ENCODE data around the gene ZFP36L1.

ZFP36L1 gene

GRCh38 chr14:68816183-68816942 is 23.5 kb upstream of the ZFP36L1 start:
- no peak for TF ChIP-seq EZH2phosphoT487 (IDR thresholded peaks at IDR 0.05; ENCODE audit: borderline replicate concordance, low read length)
- TF ChIP-seq CTCF (IDR thresholded peaks at IDR 0.05; ENCODE audit: low read depth, low read length, poor library complexity, severe bottlenecking): peak; percentile 94
- peak overlapping the region; percentile 98 for H3K4me2 ChIP-seq (ENCODE audit: low read length)
- peak overlapping the region; percentile 72 for H3K4me3 ChIP-seq (ENCODE audit: low read length)
- peaks cover 28% of the 10 kb centered on the region for H3K79me2 ChIP-seq (ENCODE audit: control insufficient read depth, low read length)
- peaks cover 89% of the 10 kb centered on the region for H3K4me1 ChIP-seq (ENCODE audit: control insufficient read depth, low read length)
- H3K9me3 ChIP-seq (ENCODE audit: control insufficient read depth, insufficient read depth, low read length): no peaks in the 10 kb centered on the region
- H3K27me3 ChIP-seq (ENCODE audit: control insufficient read depth, low read length): no peaks in the 10 kb centered on the region
- H3F3A ChIP-seq (ENCODE audit: control insufficient read depth, insufficient read depth): peaks cover 17% of the 10 kb centered on the region
- H3K9me2 ChIP-seq (replicated peaks; ENCODE audit: control insufficient read depth, low read length): no peaks in the 10 kb centered on the region
- no peaks in the 10 kb centered on the region for H4K20me1 ChIP-seq (ENCODE audit: control insufficient read depth, insufficient read depth, low read depth, low read length)
- peaks cover 10% of the 10 kb centered on the region; the same call in 1 of the 2 replicates for H3K36me3 ChIP-seq (ENCODE audit: control insufficient read depth, low read length)
- peak overlapping the region; percentile 99 for H3K27ac ChIP-seq (ENCODE audit: low read depth, low read length)

- TF ChIP-seq EZH2phosphoT487 (IDR thresholded peaks at IDR 0.05; ENCODE audit: borderline replicate concordance, low read length) (no peak), CTCF (IDR thresholded peaks at IDR 0.05; ENCODE audit: low read depth, low read length, poor library complexity, severe bottlenecking) (no peak)
- Histone ChIP-seq H3K4me2 (ENCODE audit: low read length) (peak overlapping the region; percentile 98), H3K9me3 (ENCODE audit: control insufficient read depth, insufficient read depth, low read length) (no peaks in the 10 kb centered on the region), H3K27me3 (ENCODE audit: control insufficient read depth, low read length) (no peaks in the 10 kb centered on the region), H3K36me3 (ENCODE audit: control insufficient read depth, low read length) (peaks cover 10% of the 10 kb centered on the region; the same call in 1 of the 2 replicates), H3K79me2 (ENCODE audit: control insufficient read depth, low read length) (peaks cover 28% of the 10 kb centered on the region), H3F3A (ENCODE audit: control insufficient read depth, insufficient read depth) (peaks cover 17% of the 10 kb centered on the region), H3K4me3 (ENCODE audit: low read length) (peak overlapping the region; percentile 72), H4K20me1 (ENCODE audit: control insufficient read depth, insufficient read depth, low read depth, low read length) (no peaks in the 10 kb centered on the region), H3K4me1 (ENCODE audit: control insufficient read depth, low read length) (peaks cover 81% of the 10 kb centered on the region), H3K9me2 (replicated peaks; ENCODE audit: control insufficient read depth, low read length) (no peaks in the 10 kb centered on the region), H3K27ac (ENCODE audit: low read depth, low read length) (peak overlapping the region; percentile 99)
These were observed 22.7 kb upstream of the ZFP36L1 start for GRCh38 chr14:68815298-68816182.

DNA sequence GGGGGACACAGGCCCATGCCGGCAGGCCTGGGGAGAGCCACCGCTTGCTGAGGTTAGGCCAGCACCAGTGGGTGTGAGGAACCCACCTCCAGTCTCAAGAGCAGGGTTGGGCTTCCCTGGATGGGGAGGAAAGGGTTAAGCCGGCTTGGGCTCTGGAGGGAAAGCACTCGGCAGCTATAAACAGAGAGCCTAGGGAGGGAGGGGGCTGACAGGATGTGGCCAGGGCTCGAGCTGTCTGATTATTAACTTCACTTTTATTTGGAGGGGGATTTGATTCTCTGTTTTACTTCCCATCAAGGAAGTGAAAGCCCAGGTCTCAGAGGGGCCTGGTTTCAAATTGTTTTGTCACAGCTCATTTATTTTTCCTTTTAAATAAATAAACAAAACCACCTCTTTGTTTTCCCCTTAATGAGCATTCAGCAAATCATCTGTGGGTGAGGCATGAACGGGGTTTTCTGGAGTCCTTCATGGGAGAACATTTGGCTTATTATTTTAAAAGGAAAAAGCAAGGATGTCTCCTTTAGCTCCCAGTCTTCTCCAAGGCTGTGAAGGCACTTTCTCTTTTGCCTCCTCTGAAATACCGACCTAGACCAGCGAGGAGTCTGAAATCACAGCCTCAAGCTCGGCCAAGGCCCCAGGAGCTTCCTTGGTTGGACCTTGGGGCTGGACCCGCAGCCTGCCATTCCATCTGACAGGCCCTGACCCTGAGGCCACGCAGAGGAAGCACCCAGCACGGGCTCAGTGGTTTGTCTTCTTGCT is 21.9 kb upstream of the ZFP36L1 start:
- peaks cover 17% of the 10 kb centered on the region for H3F3A ChIP-seq (ENCODE audit: control insufficient read depth, insufficient read depth)
- H3K4me2 ChIP-seq (ENCODE audit: low read length): peak overlapping the region; percentile 98
- H3K79me2 ChIP-seq (ENCODE audit: control insufficient read depth, low read length): peaks cover 28% of the 10 kb centered on the region
- peaks cover 10% of the 10 kb centered on the region; the same call in 1 of the 2 replicates for H3K36me3 ChIP-seq (ENCODE audit: control insufficient read depth, low read length)
- H3K4me1 ChIP-seq (ENCODE audit: control insufficient read depth, low read length): peaks cover 73% of the 10 kb centered on the region
- H3K9me2 ChIP-seq (replicated peaks; ENCODE audit: control insufficient read depth, low read length): no peaks in the 10 kb centered on the region
- H3K27ac ChIP-seq (ENCODE audit: low read depth, low read length): peak overlapping the region; percentile 99
- no peaks in the 10 kb centered on the region for H3K9me3 ChIP-seq (ENCODE audit: control insufficient read depth, insufficient read depth, low read length)
- no peaks in the 10 kb centered on the region for H3K27me3 ChIP-seq (ENCODE audit: control insufficient read depth, low read length)
- peak overlapping the region; percentile 72 for H3K4me3 ChIP-seq (ENCODE audit: low read length)
- TF ChIP-seq EZH2phosphoT487 (IDR thresholded peaks at IDR 0.05; ENCODE audit: borderline replicate concordance, low read length) (no peak), CTCF (IDR thresholded peaks at IDR 0.05; ENCODE audit: low read depth, low read length, poor library complexity, severe bottlenecking) (no peak)
- H4K20me1 ChIP-seq (ENCODE audit: control insufficient read depth, insufficient read depth, low read depth, low read length): no peaks in the 10 kb centered on the region

Measured in DOHH2 (cell line).